Rectal smooth muscle tissue (tissue), 1 donor: ENCODE results near the gene CDC42EP1.
"Not testable (repeated sequence)": the region's sequence is repeated elsewhere in the genome, so short reads cannot be mapped to it uniquely, and the experiment has no call there.

ENCODE experiments used
- H3K27ac ChIP-seq: one replicate; pipeline ENCODE4 v1.7.0; 2013; ENCODE audit warnings: low read depth, low read length, inconsistent platforms
- H3K27me3 ChIP-seq: one replicate; pipeline ENCODE4 v1.7.0; 2013; ENCODE audit warnings: low read length; ENCODE audit not compliant: control insufficient read depth, insufficient read depth
- H3K36me3 ChIP-seq: one replicate; pipeline ENCODE4 v1.7.0; 2013; ENCODE audit warnings: low read length; ENCODE audit not compliant: control insufficient read depth, insufficient read depth
- H3K4me1 ChIP-seq: one replicate; pipeline ENCODE4 v1.7.0; 2013; ENCODE audit warnings: low read length; ENCODE audit not compliant: control insufficient read depth, insufficient read depth
- H3K4me3 ChIP-seq: one replicate; pipeline ENCODE4 v1.7.0; 2013; ENCODE audit warnings: low read length
- H3K9ac ChIP-seq: one replicate; pipeline ENCODE4 v1.7.0; 2013; ENCODE audit warnings: low read length

CDC42EP1 gene

GRCh38 chr22:37582526-37582925 is 22.2 kb downstream of the CDC42EP1 start:
- Histone ChIP-seq H3K36me3 (no peaks in the 10 kb centered on the region), H3K27me3 (no peaks in the 10 kb centered on the region), H3K27ac (no peak overlapping the region), H3K9ac (no peak overlapping the region), H3K4me1 (no peaks in the 10 kb centered on the region), H3K4me3 (no peak overlapping the region)

GRCh38 chr22:37588546-37589215 is 28.4 kb downstream of the CDC42EP1 start:
- no peaks in the 10 kb centered on the region for H3K27me3 ChIP-seq
- H3K4me1 ChIP-seq: no peaks in the 10 kb centered on the region
- no peak overlapping the region for H3K9ac ChIP-seq
- no peaks in the 10 kb centered on the region for H3K36me3 ChIP-seq
- H3K27ac ChIP-seq: no peak overlapping the region
- no peak overlapping the region for H3K4me3 ChIP-seq

GRCh38 chr22:37589636-37590035 is 29.4 kb downstream of the CDC42EP1 start:
- Histone ChIP-seq H3K27me3 (no peaks in the 10 kb centered on the region), H3K9ac (no peak overlapping the region), H3K36me3 (no peaks in the 10 kb centered on the region), H3K27ac (no peak overlapping the region), H3K4me3 (no peak overlapping the region), H3K4me1 (no peaks in the 10 kb centered on the region)

- not testable (repeated sequence) for H3K27ac ChIP-seq, H3K27me3 ChIP-seq, H3K36me3 ChIP-seq, H3K4me1 ChIP-seq, H3K4me3 ChIP-seq, H3K9ac ChIP-seq
Observed at GRCh38 chr22:37591081-37591480, 30.8 kb downstream of the CDC42EP1 start.

- Histone ChIP-seq H3K27me3 (no peaks in the 10 kb centered on the region), H3K36me3 (no peaks in the 10 kb centered on the region), H3K9ac (no peak overlapping the region), H3K4me3 (no peak overlapping the region), H3K27ac (no peak overlapping the region), H3K4me1 (no peaks in the 10 kb centered on the region)
Observed at GRCh38 chr22:37591823-37592404, 31.6 kb downstream of the CDC42EP1 start.

GRCh38 chr22:37594237-37594636 is 34.0 kb downstream of the CDC42EP1 start:
- Histone ChIP-seq H3K4me3 (no peak overlapping the region), H3K4me1 (no peaks in the 10 kb centered on the region), H3K9ac (no peak overlapping the region), H3K27me3 (no peaks in the 10 kb centered on the region), H3K36me3 (no peaks in the 10 kb centered on the region), H3K27ac (no peak overlapping the region)

- no peak overlapping the region for H3K4me3 ChIP-seq
- H3K9ac ChIP-seq: no peak overlapping the region
- no peak overlapping the region for H3K27ac ChIP-seq
Observed at GRCh38 chr22:37599153-37599552, 38.9 kb downstream of the CDC42EP1 start.

GRCh38 chr22:37601203-37601539 is 40.9 kb downstream of the CDC42EP1 start:
- no peaks in the 10 kb centered on the region for H3K36me3 ChIP-seq
- peak overlapping the region; percentile 19 for H3K4me3 ChIP-seq
- H3K27me3 ChIP-seq: no peaks in the 10 kb centered on the region
- H3K9ac ChIP-seq: no peak overlapping the region
- no peaks in the 10 kb centered on the region for H3K4me1 ChIP-seq
- no peak overlapping the region for H3K27ac ChIP-seq

More at GRCh38 chr22:37599153-37599552, 38.9 kb downstream of the CDC42EP1 start:
- Histone ChIP-seq H3K27me3 (no peaks in the 10 kb centered on the region), H3K4me1 (no peaks in the 10 kb centered on the region), H3K36me3 (no peaks in the 10 kb centered on the region)

GRCh38 chr22:37601540-37602442 is 41.5 kb downstream of the CDC42EP1 start:
- Histone ChIP-seq H3K4me3 (peak overlapping the region; percentile 19), H3K4me1 (no peaks in the 10 kb centered on the region), H3K36me3 (no peaks in the 10 kb centered on the region), H3K27ac (no peak overlapping the region), H3K9ac (no peak overlapping the region), H3K27me3 (no peaks in the 10 kb centered on the region)

GRCh38 chr22:37602546-37603277 is 42.4 kb downstream of the CDC42EP1 start:
- H3K27me3 ChIP-seq, H3K4me3 ChIP-seq, H3K4me1 ChIP-seq, H3K36me3 ChIP-seq, H3K9ac ChIP-seq, H3K27ac ChIP-seq: not testable (repeated sequence)

- Histone ChIP-seq H3K4me1 (peaks cover 4% of the 10 kb centered on the region), H3K36me3 (no peaks in the 10 kb centered on the region), H3K27ac (no peak overlapping the region), H3K9ac (no peak overlapping the region), H3K27me3 (no peaks in the 10 kb centered on the region), H3K4me3 (no peak overlapping the region)
Observed at GRCh38 chr22:37604074-37604473, 43.8 kb downstream of the CDC42EP1 start.

GRCh38 chr22:37604875-37605274 is 44.6 kb downstream of the CDC42EP1 start:
- H3K4me1 ChIP-seq: peaks cover 5% of the 10 kb centered on the region
- H3K9ac ChIP-seq: no peak overlapping the region
- no peaks in the 10 kb centered on the region for H3K27me3 ChIP-seq
- H3K4me3 ChIP-seq: no peak overlapping the region
- no peaks in the 10 kb centered on the region for H3K36me3 ChIP-seq
- H3K27ac ChIP-seq: no peak overlapping the region
